H9 (cell line): Measurements from ENCODE around the gene PCED1A. TPM values are rescaled to one million over a fixed set of nuclear protein-coding genes. Genes with fewer than 3 reads are reported as not detected.

Source experiments
- DNase-seq: peaks from one replicate; pipeline ENCODE4 v3.0.0-alpha.2; 2017
- H2AFZ ChIP-seq: one replicate; pipeline ENCODE4 v1.6.1; 2013; ENCODE audit warnings: mild to moderate bottlenecking, low read length, control low read depth, moderate library complexity
- H2AK5ac ChIP-seq: 2 replicates; pipeline ENCODE4 v1.6.1; 2013; ENCODE audit warnings: low read length, control low read depth, mixed read lengths; ENCODE audit not compliant: insufficient read length
- H2BK120ac ChIP-seq: one replicate; pipeline ENCODE4 v1.6.1; 2013; ENCODE audit warnings: low read depth, mild to moderate bottlenecking, low read length, control low read depth, inconsistent platforms; ENCODE audit not compliant: poor library complexity, severe bottlenecking
- H2BK12ac ChIP-seq: 2 replicates; pipeline ENCODE4 v1.6.1; 2013; ENCODE audit warnings: low read length, control low read depth, mixed read lengths, low read depth; ENCODE audit not compliant: insufficient read length
- H2BK15ac ChIP-seq: 2 replicates; pipeline ENCODE4 v1.6.1; 2013; ENCODE audit warnings: low read depth, low read length, control low read depth
- H2BK20ac ChIP-seq: one replicate; pipeline ENCODE4 v1.6.1; 2013; ENCODE audit warnings: low read depth, mild to moderate bottlenecking, low read length, control low read depth, inconsistent platforms; ENCODE audit not compliant: poor library complexity, severe bottlenecking
- H2BK5ac ChIP-seq: 2 replicates; pipeline ENCODE4 v1.6.1; 2013; ENCODE audit warnings: low read length, control low read depth, mixed read lengths; ENCODE audit not compliant: insufficient read length
- H3K14ac ChIP-seq: 2 replicates; pipeline ENCODE4 v1.6.1; 2013; ENCODE audit warnings: low read length, control low read depth; ENCODE audit not compliant: insufficient read depth
- H3K18ac ChIP-seq: 2 replicates; pipeline ENCODE4 v1.6.1; 2013; ENCODE audit warnings: low read depth, mild to moderate bottlenecking, mixed read lengths, low read length, control low read depth; ENCODE audit not compliant: insufficient read length
- H3K23ac ChIP-seq: 2 replicates; pipeline ENCODE4 v1.6.1; 2013; ENCODE audit warnings: low read length, control low read depth, mixed read lengths, low read depth; ENCODE audit not compliant: insufficient read length
- H3K23me2 ChIP-seq: 2 replicates; pipeline ENCODE4 v1.6.1; 2013; ENCODE audit warnings: low read depth, mild to moderate bottlenecking, mixed read lengths, low read length, control low read depth; ENCODE audit not compliant: insufficient read length, poor library complexity, severe bottlenecking
- H3K27ac ChIP-seq: 2 replicates; pipeline ENCODE4 v1.5.1; 2013; ENCODE audit warnings: low read length, control low read depth, mixed read lengths, low read depth; ENCODE audit not compliant: insufficient read length
- H3K27me3 ChIP-seq: 2 replicates; pipeline ENCODE4 v1.6.1; 2013; ENCODE audit warnings: low read length, control low read depth, inconsistent platforms; ENCODE audit not compliant: insufficient read depth
- H3K4ac ChIP-seq: 2 replicates; pipeline ENCODE4 v1.6.1; 2013; ENCODE audit warnings: low read depth, mild to moderate bottlenecking, control low read depth, inconsistent platforms, low read length, moderate library complexity
- H3K4me1 ChIP-seq: 2 replicates; pipeline ENCODE4 v1.6.1; 2013; ENCODE audit warnings: low read length, control low read depth, inconsistent platforms; ENCODE audit not compliant: insufficient read depth
- H3K4me2 ChIP-seq: 2 replicates; pipeline ENCODE4 v1.6.1; 2013; ENCODE audit warnings: low read length, control low read depth, mixed read lengths; ENCODE audit not compliant: insufficient read length, insufficient read depth
- H3K56ac ChIP-seq: 2 replicates; pipeline ENCODE4 v1.6.1; 2013; ENCODE audit warnings: low read depth, mild to moderate bottlenecking, mixed read lengths, low read length, control low read depth; ENCODE audit not compliant: insufficient read length
- H3K79me1 ChIP-seq: 2 replicates; pipeline ENCODE4 v1.6.1; 2013; ENCODE audit warnings: low read depth, mild to moderate bottlenecking, moderate library complexity, low read length, control low read depth, inconsistent platforms; ENCODE audit not compliant: insufficient read depth, poor library complexity, severe bottlenecking
- H3K79me2 ChIP-seq: 2 replicates; pipeline ENCODE4 v1.6.1; 2013; ENCODE audit warnings: low read length, control low read depth, inconsistent platforms; ENCODE audit not compliant: insufficient read depth
- H3K9ac ChIP-seq: 2 replicates; pipeline ENCODE4 v1.6.1; 2013; ENCODE audit warnings: low read length, control low read depth, mixed read lengths; ENCODE audit not compliant: insufficient read length; ENCODE audit errors: extremely low read depth
- H3K9me3 ChIP-seq: one replicate; pipeline ENCODE4 v1.6.1; 2013; ENCODE audit warnings: low read depth, low read length, inconsistent platforms; ENCODE audit not compliant: control insufficient read depth
- H3T11ph ChIP-seq: one replicate; pipeline ENCODE4 v1.6.1; 2013; ENCODE audit warnings: mild to moderate bottlenecking, low read length, control low read depth, inconsistent platforms
- H4K20me1 ChIP-seq: one replicate; pipeline ENCODE4 v1.6.1; 2013; ENCODE audit not compliant: control insufficient read depth, insufficient read length, insufficient read depth
- H4K5ac ChIP-seq: 2 replicates; pipeline ENCODE4 v1.6.1; 2013; ENCODE audit warnings: low read depth, mild to moderate bottlenecking, mixed read lengths, low read length, control low read depth; ENCODE audit not compliant: insufficient read length
- H4K8ac ChIP-seq: replicated peaks from 2 replicates; pipeline ENCODE4 v1.6.1; 2013; ENCODE audit warnings: low read length, control low read depth, mixed read lengths, low read depth; ENCODE audit not compliant: insufficient read length
- H4K91ac ChIP-seq: 2 replicates; pipeline ENCODE4 v1.6.1; 2013; ENCODE audit warnings: low read depth, mild to moderate bottlenecking, moderate library complexity, mixed read lengths, low read length, control low read depth; ENCODE audit not compliant: insufficient read length
- H3K27ac Mint-ChIP-seq, 3 experiments: 2 replicates in 2 of 3; 3 replicates in 1 of 3; pipeline ENCODE4 v1.8.0; 2020 to 2021; ENCODE audit warnings: mixed read lengths in 3 of 3, mild to moderate bottlenecking in 1 of 3, moderate library complexity in 1 of 3
- H3K27me3 Mint-ChIP-seq: 2 replicates; pipeline ENCODE4 v1.8.0; 2021; ENCODE audit warnings: low read depth, mild to moderate bottlenecking, moderate library complexity, mixed read lengths
- H3K36me3 Mint-ChIP-seq, 3 experiments: 2 replicates in 2 of 3; 3 replicates in 1 of 3; pipeline ENCODE4 v1.8.0; 2020 to 2021; ENCODE audit warnings: low read depth in 3 of 3, mixed read lengths in 3 of 3; ENCODE audit not compliant: insufficient read depth in 1 of 3
- H3K4me1 Mint-ChIP-seq, 2 experiments: 2 replicates each; pipeline ENCODE4 v1.8.0; 2020; ENCODE audit warnings: mixed read lengths in 2 of 2
- H3K4me3 Mint-ChIP-seq, 2 experiments: 2 replicates in 1 of 2; 3 replicates in 1 of 2; pipeline ENCODE4 v1.8.0; 2020 to 2021; ENCODE audit warnings: mild to moderate bottlenecking in 2 of 2, mixed read lengths in 2 of 2, moderate library complexity in 1 of 2
- H3K9me3 Mint-ChIP-seq, 2 experiments: 2 replicates in 1 of 2; 3 replicates in 1 of 2; pipeline ENCODE4 v1.8.0; 2020; ENCODE audit warnings: mild to moderate bottlenecking in 2 of 2, mixed read lengths in 2 of 2, moderate library complexity in 1 of 2
- CTCF ChIP-seq: fragments of 200-600 bp; sonication (generic); conservative IDR thresholded peaks from 3 replicates; pipeline ENCODE4 v1.8.0; 2021; ENCODE audit warnings: antibody characterized with exemption, mild to moderate bottlenecking
- WGBS: extraction: QIAGEN DNeasy Blood & Tissue Kit; methylation state at CpG from one replicate; pipeline ENCODE4 v1.1.7; 2013; ENCODE audit warnings: missing lambda C conversion rate, low lambda C conversion rate, mixed read lengths; ENCODE audit not compliant: insufficient read length; ENCODE audit errors: extremely low coverage; 5-methylcytosine and 5-hydroxymethylcytosine counted together
- total RNA-seq: library from RNA; stranded (reverse); gene quantifications from 2 replicates; pipeline ENCODE4 v1.2.1, GENCODE V29; 2021

The PCED1A gene
- total RNA-seq, 1 experiment from 2014 or later = 30.8 TPM

- Histone ChIP-seq H2BK5ac (no peak overlapping the region), H4K91ac (no peak overlapping the region), H4K20me1 (no peaks in the 10 kb centered on the region), H3K27ac (no peak overlapping the region), H3K4me2 (no peak overlapping the region), H3T11ph (no peak overlapping the region), H2BK15ac (no peak overlapping the region), H2BK12ac (no peak overlapping the region), H3K23ac (no peak overlapping the region), H3K27me3 (no peaks in the 10 kb centered on the region), H4K8ac (no peak overlapping the region), H3K23me2 (no peaks in the 10 kb centered on the region), H4K5ac (no peak overlapping the region), H3K4me1 (no peaks in the 10 kb centered on the region), H2BK120ac (no peak overlapping the region), H2AFZ (no peak overlapping the region), H3K4ac (no peak overlapping the region), H3K9me3 (no peaks in the 10 kb centered on the region), H3K56ac (no peak overlapping the region), H2AK5ac (no peak overlapping the region), H3K18ac (no peak overlapping the region), H3K79me2 (no peaks in the 10 kb centered on the region), H2BK20ac (no peak overlapping the region), H3K14ac (no peak overlapping the region), H3K9ac (no peak overlapping the region), H3K79me1 (no peaks in the 10 kb centered on the region)
- peaks cover 4 to 24% (median 7%) of the 10 kb centered on the region in 3 experiments; a peak in 5 of 7 replicates for H3K36me3 Mint-ChIP-seq
- no CpG with 5 or more reads among the region's 12 CpGs for WGBS
- no peak for TF ChIP-seq CTCF
- peak overlapping the region in 2 of 3 experiments; percentile 20 to 61; a peak in 1 of 7 replicates for H3K27ac Mint-ChIP-seq
- no peak overlapping the region for H3K4me3 Mint-ChIP-seq
- H3K27me3 Mint-ChIP-seq = peaks cover 2% of the 10 kb centered on the region; the same call in 1 of the 2 replicates
- no peak for DNase-seq
- no peaks in the 10 kb centered on the region for H3K4me1 Mint-ChIP-seq
- H3K9me3 Mint-ChIP-seq = no peaks in the 10 kb centered on the region
Observed at GRCh38 chr20:2864626-2865025, 24.2 kb upstream of the PCED1A start.
